GM12878 (cell line): ENCODE measurements around the gene DNAJC15. TPM values are rescaled to one million over a fixed set of nuclear protein-coding genes. Genes with fewer than 3 reads are reported as not detected.

ENCODE experiments used
- ATAC-seq: fragments of 200-7000 bp; cut with Tn5 transposase; 3 replicates; pipeline ENCODE4 v1.9.1; 2020; ENCODE audit warnings: mild to moderate bottlenecking, moderate library complexity
- BruUV-seq: library from RNA; stranded (reverse); fragments of 400-500 nt; replicated peaks from 2 replicates; lab custom pipeline; 2021; lab: Mats Ljungman, UMichigan
- CTCF ChIA-PET: fragments of 300-600 bp; sonication (Branson Sonifier 250); formaldehyde crosslinking; extraction: SDS; loops from one replicate; lab custom pipeline; 2021; ENCODE audit warnings: inconsistent platforms; lab: Yijun Ruan, JAX
- POLR2A ChIA-PET: fragments of 350-600 bp; formaldehyde crosslinking; extraction: SDS; loops from one replicate; lab custom pipeline; 2021; ENCODE audit warnings: inconsistent platforms; lab: Charles Lee
- RAD21 ChIA-PET: fragments of 300-600 bp; sonication (Branson Sonifier 250); formaldehyde crosslinking; loops from one replicate; lab custom pipeline; 2023; ENCODE audit warnings: antibody characterized with exemption; ENCODE audit not compliant: unreplicated experiment; lab: Charles Lee
- SMC1A ChIA-PET: fragments of 300-600 bp; sonication (Branson Sonifier 250); formaldehyde crosslinking; loops from one replicate; lab custom pipeline; 2023; ENCODE audit not compliant: unreplicated experiment, uncharacterized antibody; lab: Charles Lee
- DNase-seq: peaks from one replicate; pipeline ENCODE4 v3.0.0-alpha.2; 2011; ENCODE audit warnings: low read depth, low spot score
- FAIRE-seq: peaks from 3 replicates; lab custom pipeline; 2011; peaks lifted over from hg19 to GRCh38; lab: Jason Lieb, UNC
- H2AFZ ChIP-seq: 2 replicates; pipeline ENCODE4 v1.6.0; 2011; ENCODE audit warnings: low read depth, low read length, control low read depth; ENCODE audit not compliant: control insufficient read depth
- H3K27ac ChIP-seq: 2 replicates; pipeline ENCODE4 v1.5.1; 2011; ENCODE audit warnings: control low read depth; ENCODE audit not compliant: control insufficient read depth, insufficient read depth
- H3K27me3 ChIP-seq, 2 experiments: replicated peaks in 1 of 2; 2 replicates each; pipeline versions ENCODE4 v1.6.0 to v1.6.1; 2011; ENCODE audit warnings: low read length in 1 of 2; ENCODE audit not compliant: control insufficient read depth in 2 of 2, insufficient read depth in 2 of 2
- H3K36me3 ChIP-seq, 2 experiments: 2 replicates each; pipeline ENCODE4 v1.5.1; 2011; ENCODE audit warnings: low read length in 1 of 2; ENCODE audit not compliant: control insufficient read depth in 2 of 2, insufficient read depth in 2 of 2
- H3K4me1 ChIP-seq: 2 replicates; pipeline ENCODE4 v1.6.1; 2011; ENCODE audit warnings: mild to moderate bottlenecking, low read length, moderate library complexity, mixed read lengths; ENCODE audit not compliant: control insufficient read depth, insufficient read depth
- H3K4me2 ChIP-seq: 2 replicates; pipeline ENCODE4 v1.6.0; 2011; ENCODE audit warnings: control low read depth; ENCODE audit not compliant: control insufficient read depth, insufficient read depth
- H3K4me3 ChIP-seq: fragments of 200-600 bp; sonication (generic); 2 replicates; pipeline ENCODE4 v1.5.1; 2016
- H3K79me2 ChIP-seq: 2 replicates; pipeline ENCODE4 v1.6.0; 2011; ENCODE audit warnings: low read length; ENCODE audit not compliant: control insufficient read depth, insufficient read depth
- H3K9ac ChIP-seq: 2 replicates; pipeline ENCODE4 v1.8.0; 2011; ENCODE audit warnings: low read length, control low read depth, mixed read lengths; ENCODE audit not compliant: control insufficient read depth, insufficient read depth
- H3K9me3 ChIP-seq: replicated peaks from 3 replicates; pipeline ENCODE4 v1.5.1; 2011; ENCODE audit warnings: mild to moderate bottlenecking, low read length; ENCODE audit not compliant: control insufficient read depth, insufficient read depth
- H4K20me1 ChIP-seq: 2 replicates; pipeline ENCODE4 v1.6.0; 2011; ENCODE audit not compliant: control insufficient read depth, insufficient read depth
- ATF2 ChIP-seq: IDR thresholded peaks from 2 replicates; pipeline ENCODE4 v1.6.1; 2012; ENCODE audit warnings: low read length, inconsistent platforms
- CHD2 ChIP-seq: IDR thresholded peaks from 2 replicates; pipeline ENCODE4 v1.6.1; 2011; ENCODE audit warnings: low read depth, low read length, improper control_type of control experiment, borderline replicate concordance
- CREM ChIP-seq: IDR thresholded peaks from 2 replicates; pipeline ENCODE4 v1.6.1; 2014; ENCODE audit warnings: antibody characterized with exemption, low read depth
- JUNB ChIP-seq: IDR thresholded peaks from 2 replicates; pipeline ENCODE4 v1.6.1; 2016; ENCODE audit warnings: antibody characterized with exemption, mild to moderate bottlenecking
- NFIC ChIP-seq: IDR thresholded peaks from 2 replicates; pipeline ENCODE4 v1.6.1; 2012; ENCODE audit warnings: low read depth, mild to moderate bottlenecking, inconsistent platforms, low read length, moderate library complexity
- SIX5 ChIP-seq: IDR thresholded peaks from 2 replicates; pipeline ENCODE4 v1.6.1; 2011; ENCODE audit warnings: mild to moderate bottlenecking, low read depth, low read length, moderate library complexity; ENCODE audit not compliant: severe bottlenecking
- WGBS: methylation state at CpG from one replicate; pipeline ENCODE4 v1.1.6; 2016; ENCODE audit warnings: low lambda C conversion rate; ENCODE audit not compliant: insufficient replicate concordance, insufficient coverage; ENCODE audit errors: missing lambda C conversion rate; 5-methylcytosine and 5-hydroxymethylcytosine counted together
- in situ Hi-C: fragments of 300-500 bp; cut with MboI; formaldehyde crosslinking; loops from 9 replicates; pipeline ENCODE4 v1.14.3; 2018; ENCODE audit warnings: mixed read lengths
- intact Hi-C: fragments of 100-400 bp; cut with micrococcal nuclease; formaldehyde crosslinking; loops from one replicate; pipeline ENCODE4 v1.14.2; 2022; ENCODE audit not compliant: unreplicated experiment
- polyA plus RNA-seq, 11 experiments: library from polyadenylated mRNA; depleted of rRNA in 4 of 11; unstranded in 6 of 11; stranded (reverse) in 5 of 11; fragments of >200 nt; fragmentation: Nextera tagmentation in 4 of 11; fragmentation: Illumina TruSeq in 1 of 11; extraction: Ambion mirVana in 4 of 11; extraction: Trizol in 1 of 11; gene quantifications; 1 replicate in 1 of 11; 2 replicates in 10 of 11; pipeline versions ENCODE4 v1.2.1 to v1.2.3, GENCODE V29; 2011 to 2016; ENCODE audit warnings: inconsistent platforms in 2 of 11, missing spikeins in 2 of 11, low read depth in 1 of 11
- total RNA-seq, 4 experiments: library from RNA; depleted of rRNA in 3 of 4; stranded (reverse); fragments of >200 nt in 3 of 4; fragmentation: Illumina TruSeq in 1 of 4; extraction: Trizol in 1 of 4; gene quantifications; 2 replicates each; pipeline versions ENCODE4 v1.2.1 to v1.2.3, GENCODE V29; 2013 to 2021
- TF ChIP-seq, protein P1 (sequence below): fragments of 450-650 bp; IDR thresholded peaks from 2 replicates; pipeline ENCODE4 v1.6.1; 2016; ENCODE audit warnings: mild to moderate bottlenecking

DNAJC15 gene
- total and polyA plus RNA-seq, 10 of the 15 experiments (the other 5 are each of a cell fraction or from before 2014, with no cell fraction given), result 13.1 to 104 (median 54.4) TPM

- POLR2A ChIA-PET, result interaction anchor here (2.0 to 3.0 kb wide), 4 partner anchors 9 to 31 kb away, joined by 6 to 15 read pairs (median 11); partner anchors contain the start of gene DNAJC15
- 86% methylated on average over 3 of the region's 3 CpGs for WGBS
- Histone ChIP-seq H3K36me3 (no peaks in the 10 kb centered on the region), H3K4me1 (peaks cover 35% of the 10 kb centered on the region), H3K9ac (no peak overlapping the region), H3K4me2 (no peak overlapping the region), H3K79me2 (peaks cover 5% of the 10 kb centered on the region), H3K9me3 (no peaks in the 10 kb centered on the region; the same call in 2 of the 3 replicates), H3K27ac (peak overlapping the region; percentile 15; the same call in 1 of the 2 replicates), H2AFZ (no peak overlapping the region), H4K20me1 (no peaks in the 10 kb centered on the region), H3K4me3 (no peak overlapping the region), H3K27me3 (no peaks in the 10 kb centered on the region)
- FAIRE-seq (no peak), ATAC-seq (no peak), DNase-seq (no peak)
- SMC1A ChIA-PET, result interaction anchor here (0.5 to 3.1 kb wide), 14 partner anchors 9 to 820 kb away, joined by 3 to 31 read pairs (median 4); partner anchors contain the start of gene DNAJC15
- in situ Hi-C loops (no loop called here), intact Hi-C loops (no loop called here)
- TF ChIP-seq NFIC, result peak; percentile 64; the same call in 1 of the 2 replicates
- TF ChIP-seq, protein P1, sequence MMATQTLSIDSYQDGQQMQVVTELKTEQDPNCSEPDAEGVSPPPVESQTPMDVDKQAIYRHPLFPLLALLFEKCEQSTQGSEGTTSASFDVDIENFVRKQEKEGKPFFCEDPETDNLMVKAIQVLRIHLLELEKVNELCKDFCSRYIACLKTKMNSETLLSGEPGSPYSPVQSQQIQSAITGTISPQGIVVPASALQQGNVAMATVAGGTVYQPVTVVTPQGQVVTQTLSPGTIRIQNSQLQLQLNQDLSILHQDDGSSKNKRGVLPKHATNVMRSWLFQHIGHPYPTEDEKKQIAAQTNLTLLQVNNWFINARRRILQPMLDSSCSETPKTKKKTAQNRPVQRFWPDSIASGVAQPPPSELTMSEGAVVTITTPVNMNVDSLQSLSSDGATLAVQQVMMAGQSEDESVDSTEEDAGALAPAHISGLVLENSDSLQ, result peak; percentile 67
- TF ChIP-seq CHD2, result no peak
- TF ChIP-seq SIX5, result no peak
- peak; percentile 10; the same call in 1 of the 2 replicates for TF ChIP-seq CREM
- 0 out of 2 replicates have a peak, but pooled peaks have one; percentile 24 for TF ChIP-seq ATF2
- TF ChIP-seq JUNB, result peak; percentile 64
- BruUV-seq, result no TSS peak
- RAD21 ChIA-PET, result interaction anchor here (0.6 to 2.9 kb wide), 10 partner anchors 9 to 136 kb away, joined by 3 to 22 read pairs (median 4); partner anchors contain the start of gene DNAJC15
- CTCF ChIA-PET, result interaction anchor here (1.0 to 3.1 kb wide), 3 partner anchors 9 to 49 kb away, joined by 3 to 11 read pairs (median 7); no protein-coding TSS in a partner anchor
Measured at GRCh38 chr13:42996584-42996983, 26.8 kb upstream of the DNAJC15 start.
